ENCODE measurements around the gene GADD45G.
A peak's percentile ranks its signal among the peaks of the same experiment; 100 is the strongest.

The GADD45G gene

GRCh38 chr9:89597711-89598362 lies 7.0 kb upstream of the GADD45G start:
- TF ChIP-seq POLR2A (IDR thresholded peaks at IDR 0.05; ENCODE audit: low read length): no peak
- no peak for TF ChIP-seq GATA1 (IDR thresholded peaks at IDR 0.05; ENCODE audit: low read depth, low read length)
- DNase-seq: peak; percentile 60 to 77

DNA sequence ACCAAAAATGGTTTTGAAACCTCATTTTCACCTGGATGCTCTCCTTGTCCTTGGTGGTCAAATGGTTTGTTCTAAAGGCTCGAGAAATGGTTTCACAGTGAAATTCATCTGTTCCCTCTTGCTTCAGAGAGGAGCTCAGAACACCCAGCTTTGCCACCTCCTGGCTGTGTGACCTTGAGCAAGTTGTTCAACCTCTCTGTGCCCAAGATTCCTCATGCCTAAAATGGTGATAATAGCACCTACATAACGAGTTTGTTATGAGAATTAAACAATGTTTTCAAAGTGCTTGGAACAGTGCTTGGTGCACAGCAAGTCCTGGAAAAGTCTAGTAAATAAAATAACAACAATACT lies 6.5 kb upstream of the GADD45G start:
- TF ChIP-seq GATA1 (IDR thresholded peaks at IDR 0.05; ENCODE audit: low read depth, low read length): no peak
- no peak for TF ChIP-seq POLR2A (IDR thresholded peaks at IDR 0.05; ENCODE audit: low read length)
- no peak for DNase-seq

DNA sequence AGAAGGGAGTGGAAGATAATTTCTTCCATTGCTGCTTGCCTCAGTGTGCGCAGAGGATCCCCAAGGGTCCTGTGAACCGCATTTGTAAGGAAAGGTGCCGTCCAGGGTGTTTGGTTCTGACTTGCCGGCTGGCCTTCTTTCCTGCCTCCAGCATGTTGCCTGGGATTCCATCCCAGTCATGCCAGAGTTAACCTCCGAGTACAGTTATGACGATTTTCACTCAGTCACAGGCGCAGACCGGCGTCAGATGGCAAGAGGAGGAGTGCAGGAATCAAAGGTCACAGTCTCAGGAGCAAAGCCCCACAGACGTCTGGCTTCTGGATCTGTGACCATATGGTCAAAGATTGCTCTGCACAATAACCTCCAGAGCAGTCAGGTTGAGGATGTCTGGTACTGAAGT lies 5.9 kb upstream of the GADD45G start:
- TF ChIP-seq GATA1 (IDR thresholded peaks at IDR 0.05; ENCODE audit: low read depth, low read length): no peak
- TF ChIP-seq POLR2A (IDR thresholded peaks at IDR 0.05; ENCODE audit: low read length): no peak
- DNase-seq: no peak

DNA sequence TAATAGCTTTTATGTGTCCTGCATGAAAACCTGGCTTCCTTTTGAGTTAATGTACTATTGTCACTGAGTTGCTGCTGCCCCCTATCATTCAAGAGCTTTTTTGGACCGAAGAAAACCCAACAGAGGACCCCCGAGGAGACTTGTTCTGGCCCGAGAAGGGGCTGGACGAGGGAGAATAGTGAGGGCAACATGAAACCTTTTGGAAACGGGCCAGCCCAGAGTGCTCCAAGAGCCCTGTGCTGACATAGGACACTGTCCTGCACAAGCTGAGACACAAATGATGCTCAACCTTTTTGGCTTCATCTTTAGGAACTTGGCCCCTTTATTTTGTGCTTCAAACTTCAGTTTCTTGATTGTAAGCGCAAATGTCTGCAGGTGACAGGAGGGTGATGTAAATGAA lies 4.0 kb upstream of the GADD45G start:
- no peak for DNase-seq
- no peak for TF ChIP-seq GATA1 (IDR thresholded peaks at IDR 0.05; ENCODE audit: low read depth, low read length)
- no peak for TF ChIP-seq POLR2A (IDR thresholded peaks at IDR 0.05; ENCODE audit: low read length)

GRCh38 chr9:89601306-89601705 lies 3.5 kb upstream of the GADD45G start:
- TF ChIP-seq POLR2A (IDR thresholded peaks at IDR 0.05; ENCODE audit: low read length) (no peak), GATA1 (IDR thresholded peaks at IDR 0.05; ENCODE audit: low read depth, low read length) (no peak)
- DNase-seq: no peak

- TF ChIP-seq POLR2A (IDR thresholded peaks at IDR 0.05; ENCODE audit: low read length): no peak
- no peak for TF ChIP-seq GATA1 (IDR thresholded peaks at IDR 0.05; ENCODE audit: low read depth, low read length)
- DNase-seq: no peak
These were observed 2.8 kb upstream of the GADD45G start for GRCh38 chr9:89601856-89602562.

- DNase-seq: peak; percentile 84 to 90
- TF ChIP-seq GATA1 (IDR thresholded peaks at IDR 0.05; ENCODE audit: low read depth, low read length) (no peak), POLR2A (IDR thresholded peaks at IDR 0.05; ENCODE audit: low read length) (no peak)
These were observed 1.6 kb upstream of the GADD45G start for GRCh38 chr9:89602978-89603766.

- DNase-seq: peak; percentile 59 to 61
- TF ChIP-seq GATA1 (IDR thresholded peaks at IDR 0.05; ENCODE audit: low read depth, low read length) (no peak), POLR2A (IDR thresholded peaks at IDR 0.05; ENCODE audit: low read length) (no peak)
These were observed 796 bp upstream of the GADD45G start for GRCh38 chr9:89603767-89604665.

DNA sequence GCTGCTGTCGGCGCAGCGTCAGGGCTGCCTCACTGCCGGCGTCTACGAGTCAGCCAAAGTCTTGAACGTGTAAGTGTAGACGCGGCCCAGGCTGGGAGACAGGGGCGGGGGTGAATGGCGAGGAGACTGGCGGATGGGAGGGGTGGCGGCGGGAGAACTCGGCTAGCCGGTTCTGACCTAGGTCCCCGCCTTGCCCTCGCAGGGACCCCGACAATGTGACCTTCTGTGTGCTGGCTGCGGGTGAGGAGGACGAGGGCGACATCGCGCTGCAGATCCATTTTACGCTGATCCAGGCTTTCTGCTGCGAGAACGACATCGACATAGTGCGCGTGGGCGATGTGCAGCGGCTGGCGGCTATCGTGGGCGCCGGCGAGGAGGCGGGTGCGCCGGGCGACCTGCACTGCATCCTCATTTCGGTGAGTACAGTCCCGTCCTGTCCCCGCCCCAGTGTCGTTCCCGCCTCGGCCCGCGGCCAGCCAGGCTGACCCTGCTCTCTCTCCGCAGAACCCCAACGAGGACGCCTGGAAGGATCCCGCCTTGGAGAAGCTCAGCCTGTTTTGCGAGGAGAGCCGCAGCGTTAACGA lies 745 bp downstream of the GADD45G start:
- DNase-seq: peak; percentile 75 to 81
- no peak for TF ChIP-seq POLR2A (IDR thresholded peaks at IDR 0.05; ENCODE audit: low read length)
- TF ChIP-seq GATA1 (IDR thresholded peaks at IDR 0.05; ENCODE audit: low read depth, low read length): no peak

GRCh38 chr9:89606049-89606623 lies 1.3 kb downstream of the GADD45G start:
- peak; percentile 87 to 88 for DNase-seq
- TF ChIP-seq GATA1 (IDR thresholded peaks at IDR 0.05; ENCODE audit: low read depth, low read length) (no peak), POLR2A (IDR thresholded peaks at IDR 0.05; ENCODE audit: low read length) (no peak)

DNA sequence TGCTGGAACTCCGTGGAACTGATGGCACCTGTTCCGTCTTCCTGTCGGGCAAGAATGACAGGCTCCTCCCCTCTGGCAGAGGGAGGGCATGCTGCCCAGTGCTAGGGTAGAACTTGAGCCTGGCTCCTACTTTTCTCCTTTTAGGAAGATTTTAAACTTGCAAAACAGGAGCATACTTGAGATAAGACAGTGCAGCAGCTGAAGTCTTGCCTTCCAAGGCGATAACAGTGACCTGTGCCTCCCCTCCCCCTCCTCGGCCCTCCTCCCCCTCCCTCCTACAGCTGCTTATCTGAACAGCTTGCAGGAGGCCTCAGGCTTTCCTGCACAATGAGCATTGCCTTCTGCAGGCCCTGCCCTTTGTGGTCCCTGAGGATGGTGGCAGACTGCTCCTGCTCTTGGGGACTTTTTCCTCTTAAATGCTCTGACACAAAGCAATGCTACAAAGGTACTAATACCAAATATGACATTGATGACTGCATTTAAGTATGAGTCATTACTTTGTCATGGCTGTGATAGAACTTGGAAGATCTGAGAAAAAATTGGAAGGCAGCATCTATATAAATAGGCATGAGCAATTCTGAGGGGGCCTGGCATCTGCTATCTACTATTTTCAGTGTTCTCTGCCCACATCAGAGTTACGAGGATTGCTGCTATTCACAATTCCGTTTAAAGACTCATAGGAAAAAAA lies 2.0 kb downstream of the GADD45G start:
- TF ChIP-seq POLR2A (IDR thresholded peaks at IDR 0.05; ENCODE audit: low read length): no peak
- peak; percentile 55 for TF ChIP-seq GATA1 (IDR thresholded peaks at IDR 0.05; ENCODE audit: low read depth, low read length)
- peak; percentile 91 to 96 for DNase-seq

GRCh38 chr9:89608641-89609335 lies 4.0 kb downstream of the GADD45G start:
- TF ChIP-seq POLR2A (IDR thresholded peaks at IDR 0.05; ENCODE audit: low read length): no peak
- TF ChIP-seq GATA1 (IDR thresholded peaks at IDR 0.05; ENCODE audit: low read depth, low read length): no peak
- DNase-seq: no peak

Measured in erythroblast (primary cell).